GM12878 (cell line): ENCODE measurements around the gene PRKCE. TPM values are rescaled to one million over a fixed set of nuclear protein-coding genes. Genes with fewer than 3 reads are reported as not detected.

Source experiments
- ATAC-seq: fragments of 200-7000 bp; cut with Tn5 transposase; 3 replicates; pipeline ENCODE4 v1.9.1; 2020; ENCODE audit warnings: mild to moderate bottlenecking, moderate library complexity
- BruUV-seq: library from RNA; stranded (reverse); fragments of 400-500 nt; replicated peaks from 2 replicates; lab custom pipeline; 2021; lab: Mats Ljungman, UMichigan
- CTCF ChIA-PET: fragments of 300-600 bp; sonication (Branson Sonifier 250); formaldehyde crosslinking; extraction: SDS; loops from one replicate; lab custom pipeline; 2021; ENCODE audit warnings: inconsistent platforms; lab: Yijun Ruan, JAX
- POLR2A ChIA-PET: fragments of 350-600 bp; formaldehyde crosslinking; extraction: SDS; loops from one replicate; lab custom pipeline; 2021; ENCODE audit warnings: inconsistent platforms; lab: Charles Lee
- RAD21 ChIA-PET: fragments of 300-600 bp; sonication (Branson Sonifier 250); formaldehyde crosslinking; loops from one replicate; lab custom pipeline; 2023; ENCODE audit warnings: antibody characterized with exemption; ENCODE audit not compliant: unreplicated experiment; lab: Charles Lee
- SMC1A ChIA-PET: fragments of 300-600 bp; sonication (Branson Sonifier 250); formaldehyde crosslinking; loops from one replicate; lab custom pipeline; 2023; ENCODE audit not compliant: unreplicated experiment, uncharacterized antibody; lab: Charles Lee
- DNase-seq: peaks from one replicate; pipeline ENCODE4 v3.0.0-alpha.2; 2011; ENCODE audit warnings: low read depth, low spot score
- FAIRE-seq: peaks from 3 replicates; lab custom pipeline; 2011; peaks lifted over from hg19 to GRCh38; lab: Jason Lieb, UNC
- H2AFZ ChIP-seq: 2 replicates; pipeline ENCODE4 v1.6.0; 2011; ENCODE audit warnings: low read depth, low read length, control low read depth; ENCODE audit not compliant: control insufficient read depth
- H3K27ac ChIP-seq: 2 replicates; pipeline ENCODE4 v1.5.1; 2011; ENCODE audit warnings: control low read depth; ENCODE audit not compliant: control insufficient read depth, insufficient read depth
- H3K27me3 ChIP-seq, 2 experiments: replicated peaks in 1 of 2; 2 replicates each; pipeline versions ENCODE4 v1.6.0 to v1.6.1; 2011; ENCODE audit warnings: low read length in 1 of 2; ENCODE audit not compliant: control insufficient read depth in 2 of 2, insufficient read depth in 2 of 2
- H3K36me3 ChIP-seq, 2 experiments: 2 replicates each; pipeline ENCODE4 v1.5.1; 2011; ENCODE audit warnings: low read length in 1 of 2; ENCODE audit not compliant: control insufficient read depth in 2 of 2, insufficient read depth in 2 of 2
- H3K4me1 ChIP-seq: 2 replicates; pipeline ENCODE4 v1.6.1; 2011; ENCODE audit warnings: mild to moderate bottlenecking, low read length, moderate library complexity, mixed read lengths; ENCODE audit not compliant: control insufficient read depth, insufficient read depth
- H3K4me2 ChIP-seq: 2 replicates; pipeline ENCODE4 v1.6.0; 2011; ENCODE audit warnings: control low read depth; ENCODE audit not compliant: control insufficient read depth, insufficient read depth
- H3K4me3 ChIP-seq: fragments of 200-600 bp; sonication (generic); 2 replicates; pipeline ENCODE4 v1.5.1; 2016
- H3K79me2 ChIP-seq: 2 replicates; pipeline ENCODE4 v1.6.0; 2011; ENCODE audit warnings: low read length; ENCODE audit not compliant: control insufficient read depth, insufficient read depth
- H3K9ac ChIP-seq: 2 replicates; pipeline ENCODE4 v1.8.0; 2011; ENCODE audit warnings: low read length, control low read depth, mixed read lengths; ENCODE audit not compliant: control insufficient read depth, insufficient read depth
- H3K9me3 ChIP-seq: replicated peaks from 3 replicates; pipeline ENCODE4 v1.5.1; 2011; ENCODE audit warnings: mild to moderate bottlenecking, low read length; ENCODE audit not compliant: control insufficient read depth, insufficient read depth
- H4K20me1 ChIP-seq: 2 replicates; pipeline ENCODE4 v1.6.0; 2011; ENCODE audit not compliant: control insufficient read depth, insufficient read depth
- BHLHE40 ChIP-seq, 2 experiments: fragments of 450-650 bp in 1 of 2; IDR thresholded peaks; 2 replicates each; pipeline ENCODE4 v1.6.1; 2011 to 2017; ENCODE audit warnings: low read depth in 2 of 2, borderline replicate concordance in 1 of 2, improper control_type of control experiment in 1 of 2, low read length in 1 of 2, mild to moderate bottlenecking in 1 of 2
- BMI1 ChIP-seq: fragments of 450-650 bp; IDR thresholded peaks from 2 replicates; pipeline ENCODE4 v1.6.1; 2016; ENCODE audit warnings: mild to moderate bottlenecking, moderate library complexity, borderline replicate concordance
- FOS ChIP-seq: IDR thresholded peaks from 3 replicates; pipeline ENCODE4 v1.6.1; 2011; ENCODE audit warnings: borderline replicate concordance; ENCODE audit not compliant: insufficient read length; ENCODE audit errors: extremely low read depth
- HDAC2 ChIP-seq: fragments of 200-600 bp; sonication (generic); IDR thresholded peaks from 2 replicates; pipeline ENCODE4 v1.6.1; 2017
- MTA3 ChIP-seq: IDR thresholded peaks from 2 replicates; pipeline ENCODE4 v1.6.1; 2012; ENCODE audit warnings: low read length, inconsistent platforms, borderline replicate concordance
- NFXL1 ChIP-seq: fragments of 450-650 bp; IDR thresholded peaks from 2 replicates; pipeline ENCODE4 v1.6.1; 2017; ENCODE audit warnings: antibody characterized with exemption, mild to moderate bottlenecking, borderline replicate concordance
- RAD21 ChIP-seq: IDR thresholded peaks from 2 replicates; pipeline ENCODE4 v1.6.1; 2011; ENCODE audit warnings: mild to moderate bottlenecking, low read depth, low read length, moderate library complexity; ENCODE audit not compliant: insufficient read depth
- RCOR1 ChIP-seq: conservative IDR thresholded peaks from 2 replicates; pipeline ENCODE4 v1.6.1; 2012; ENCODE audit warnings: low read depth, low read length, improper control_type of control experiment
- SKIL ChIP-seq: fragments of 450-650 bp; IDR thresholded peaks from 2 replicates; pipeline ENCODE4 v1.6.1; 2017; ENCODE audit warnings: mild to moderate bottlenecking, low read depth, inconsistent platforms; ENCODE audit not compliant: poor library complexity, severe bottlenecking
- TAF1 ChIP-seq: IDR thresholded peaks from 2 replicates; pipeline ENCODE4 v1.6.1; 2011; ENCODE audit warnings: mild to moderate bottlenecking, low read depth, low read length, borderline replicate concordance
- TCF3 ChIP-seq: IDR thresholded peaks from 2 replicates; pipeline ENCODE4 v1.6.1; 2012; ENCODE audit warnings: low read depth, mild to moderate bottlenecking, low read length, borderline replicate concordance; ENCODE audit not compliant: insufficient read depth
- ZSCAN29 ChIP-seq: fragments of 450-650 bp; IDR thresholded peaks from 2 replicates; pipeline ENCODE4 v1.6.1; 2017; ENCODE audit warnings: mild to moderate bottlenecking, moderate library complexity
- WGBS: methylation state at CpG from one replicate; pipeline ENCODE4 v1.1.6; 2016; ENCODE audit warnings: low lambda C conversion rate; ENCODE audit not compliant: insufficient replicate concordance, insufficient coverage; ENCODE audit errors: missing lambda C conversion rate; 5-methylcytosine and 5-hydroxymethylcytosine counted together
- in situ Hi-C: fragments of 300-500 bp; cut with MboI; formaldehyde crosslinking; loops from 9 replicates; pipeline ENCODE4 v1.14.3; 2018; ENCODE audit warnings: mixed read lengths
- intact Hi-C: fragments of 100-400 bp; cut with micrococcal nuclease; formaldehyde crosslinking; loops from one replicate; pipeline ENCODE4 v1.14.2; 2022; ENCODE audit not compliant: unreplicated experiment
- polyA plus RNA-seq, 11 experiments: library from polyadenylated mRNA; depleted of rRNA in 4 of 11; unstranded in 6 of 11; stranded (reverse) in 5 of 11; fragments of >200 nt; fragmentation: Nextera tagmentation in 4 of 11; fragmentation: Illumina TruSeq in 1 of 11; extraction: Ambion mirVana in 4 of 11; extraction: Trizol in 1 of 11; gene quantifications; 1 replicate in 1 of 11; 2 replicates in 10 of 11; pipeline versions ENCODE4 v1.2.1 to v1.2.3, GENCODE V29; 2011 to 2016; ENCODE audit warnings: inconsistent platforms in 2 of 11, missing spikeins in 2 of 11, low read depth in 1 of 11
- total RNA-seq, 4 experiments: library from RNA; depleted of rRNA in 3 of 4; stranded (reverse); fragments of >200 nt in 3 of 4; fragmentation: Illumina TruSeq in 1 of 4; extraction: Trizol in 1 of 4; gene quantifications; 2 replicates each; pipeline versions ENCODE4 v1.2.1 to v1.2.3, GENCODE V29; 2013 to 2021

PRKCE gene
- total and polyA plus RNA-seq, 10 of the 15 experiments (the other 5 are each of a cell fraction or from before 2014, with no cell fraction given), result 2.6 to 28.2 (median 11.3) TPM

GRCh38 chr2:45982096-45982495 is 330.6 kb downstream of the PRKCE start:
- Histone ChIP-seq H3K9me3 (no peaks in the 10 kb centered on the region), H3K36me3 (peaks cover 2 to 4% of the 10 kb centered on the region in 2 experiments; a peak in 3 of 4 replicates), H2AFZ (no peak overlapping the region), H3K27me3 (no peaks in the 10 kb centered on the region), H3K4me3 (no peak overlapping the region), H3K27ac (no peak overlapping the region), H3K4me1 (peaks cover 4% of the 10 kb centered on the region; the same call in 1 of the 2 replicates), H3K9ac (no peak overlapping the region), H3K4me2 (no peak overlapping the region), H4K20me1 (no peaks in the 10 kb centered on the region), H3K79me2 (no peaks in the 10 kb centered on the region)
- SMC1A ChIA-PET, result no interaction called here
- RAD21 ChIA-PET, result no interaction called here
- in situ Hi-C loops (no loop called here), intact Hi-C loops (no loop called here)
- CTCF ChIA-PET, result interaction anchor here (1.6 kb wide), 1 partner anchor 11 kb away, joined by 8 read pairs; no protein-coding TSS in a partner anchor
- POLR2A ChIA-PET, result interaction anchor here (0.6 kb wide), 1 partner anchor 137 kb away, joined by 3 read pairs; no protein-coding TSS in a partner anchor
- FAIRE-seq, result no peak
- no TSS peak for BruUV-seq
- 65% methylated on average over 7 of the region's 7 CpGs for WGBS
- TF ChIP-seq RAD21 (no peak), MTA3 (no peak), ZSCAN29 (no peak), HDAC2 (no peak), NFXL1 (no peak), BMI1 (no peak), BHLHE40 (IDR thresholded peaks at IDR 0.05; ENCODE audit: borderline replicate concordance in 1 of 2, low read depth in 2 of 2, low read length in 1 of 2) (no peak), SKIL (no peak), FOS (no peak), TCF3 (no peak), RCOR1 (no peak), TAF1 (no peak)
- ATAC-seq, result no peak
- DNase-seq, result no peak
